Suprapubic skin (tissue), 4 donors: ENCODE measurements around the gene OTC. TPM values are rescaled to one million over a fixed set of nuclear protein-coding genes. Genes with fewer than 3 reads are reported as not detected.
A peak's percentile ranks its signal among the peaks of the same experiment; 100 is the strongest.

Experiments
- DNase-seq, 2 donors: peaks; one replicate each; pipeline ENCODE4 v3.0.0-alpha.2; 2019; ENCODE audit warnings: low spot score in 2 of 2
- H3K27ac ChIP-seq: fragments of 200-600 bp; sonication (generic); one replicate; pipeline ENCODE4 v1.5.1; 2019
- H3K27me3 ChIP-seq: fragments of 200-600 bp; sonication (generic); one replicate; pipeline ENCODE4 v1.5.1; 2019
- H3K36me3 ChIP-seq: fragments of 200-600 bp; sonication (generic); one replicate; pipeline ENCODE4 v1.5.1; 2019
- H3K4me1 ChIP-seq: fragments of 200-600 bp; sonication (generic); one replicate; pipeline ENCODE4 v1.5.1; 2019
- H3K4me3 ChIP-seq: fragments of 200-600 bp; sonication (generic); one replicate; pipeline ENCODE4 v1.5.1; 2019; ENCODE audit warnings: mild to moderate bottlenecking
- H3K9me3 ChIP-seq: fragments of 200-600 bp; sonication (generic); one replicate; pipeline ENCODE4 v1.5.1; 2019
- CTCF ChIP-seq, 2 donors: fragments of 200-600 bp in 1 of 2; fragments of 450-650 bp in 1 of 2; sonication (generic) in 1 of 2; IDR thresholded peaks; one replicate each; pipeline ENCODE4 v1.5.1; 2016 to 2019; ENCODE audit warnings: antibody characterized with exemption in 2 of 2, mild to moderate bottlenecking in 1 of 2, moderate library complexity in 1 of 2
- EP300 ChIP-seq: sonication (generic); formaldehyde crosslinking; IDR thresholded peaks from one replicate; pipeline ENCODE4 v1.6.1; 2017; ENCODE audit warnings: antibody characterized with exemption
- POLR2A ChIP-seq, 2 donors: fragments of 450-650 bp; IDR thresholded peaks; one replicate each; pipeline ENCODE4 v1.6.1; 2017; ENCODE audit warnings: antibody characterized with exemption in 2 of 2, mild to moderate bottlenecking in 2 of 2, moderate library complexity in 2 of 2
- POLR2AphosphoS5 ChIP-seq, 3 donors: sonication (generic); formaldehyde crosslinking; IDR thresholded peaks; one replicate each; pipeline ENCODE4 v1.6.1; 2017; ENCODE audit warnings: antibody characterized with exemption in 3 of 3
- WGBS: methylation state at CpG from one replicate; pipeline ENCODE4 v1.1.5; 2018; 5-methylcytosine and 5-hydroxymethylcytosine counted together
- total RNA-seq, 4 donors: library from RNA; depleted of rRNA; stranded (reverse); fragments of >200 nt; gene quantifications; one replicate each; pipeline ENCODE4 v1.1.0, GENCODE V29; 2016

OTC gene
- total RNA-seq, 4 donors from 2014 or later = not detected

- DNase-seq = no peak
- H3K27me3 ChIP-seq = no peaks in the 10 kb centered on the region
- no peaks in the 10 kb centered on the region for H3K4me1 ChIP-seq
- WGBS = 56% methylated on average over 2 of the region's 2 CpGs
- H3K9me3 ChIP-seq = no peaks in the 10 kb centered on the region
- TF ChIP-seq POLR2AphosphoS5 (IDR thresholded peaks at IDR 0.05) = no peak
- TF ChIP-seq POLR2A (IDR thresholded peaks at IDR 0.05) = no peak
- TF ChIP-seq EP300 = no peak
- H3K36me3 ChIP-seq = no peaks in the 10 kb centered on the region
- no peak overlapping the region for H3K27ac ChIP-seq
- H3K4me3 ChIP-seq = no peak overlapping the region
Measured at GRCh38 chrX:38371641-38372040, 19.2 kb downstream of the OTC start.

- no peaks in the 10 kb centered on the region for H3K9me3 ChIP-seq
- no peaks in the 10 kb centered on the region for H3K4me1 ChIP-seq
- TF ChIP-seq CTCF (IDR thresholded peaks at IDR 0.05) (no peak), EP300 (no peak), POLR2A (IDR thresholded peaks at IDR 0.05) (no peak)
- no peak overlapping the region for H3K4me3 ChIP-seq
- no peak for DNase-seq
- no peak overlapping the region for H3K27ac ChIP-seq
- H3K27me3 ChIP-seq = no peaks in the 10 kb centered on the region
- whole genome bisulfite sequencing = 92% methylated on average over 3 of the region's 3 CpGs
- no peaks in the 10 kb centered on the region for H3K36me3 ChIP-seq
Measured at GRCh38 chrX:38374431-38374830, 22.0 kb downstream of the OTC start.

- Histone ChIP-seq H3K4me1 (no peaks in the 10 kb centered on the region), H3K27ac (no peak overlapping the region), H3K4me3 (no peak overlapping the region), H3K36me3 (no peaks in the 10 kb centered on the region), H3K9me3 (no peaks in the 10 kb centered on the region), H3K27me3 (no peaks in the 10 kb centered on the region)
- WGBS = 10% methylated on average over 1 of the region's 1 CpG
- TF ChIP-seq CTCF (IDR thresholded peaks at IDR 0.05) (peak in 1 of 2 donors; percentile 21), EP300 (no peak)
- no peak for DNase-seq
Measured at GRCh38 chrX:38375891-38376290, 23.5 kb downstream of the OTC start.

- H3K9me3 ChIP-seq = no peaks in the 10 kb centered on the region
- no peaks in the 10 kb centered on the region for H3K27me3 ChIP-seq
- H3K36me3 ChIP-seq = no peaks in the 10 kb centered on the region
- 64% methylated on average over 1 of the region's 1 CpG for WGBS
- no peak overlapping the region for H3K27ac ChIP-seq
- TF ChIP-seq EP300 (no peak), POLR2A (IDR thresholded peaks at IDR 0.05) (no peak), POLR2AphosphoS5 (IDR thresholded peaks at IDR 0.05) (no peak), CTCF (IDR thresholded peaks at IDR 0.05) (no peak)
- H3K4me1 ChIP-seq = no peaks in the 10 kb centered on the region
- no peak for DNase-seq
- H3K4me3 ChIP-seq = no peak overlapping the region
Measured at GRCh38 chrX:38376747-38377146, 24.3 kb downstream of the OTC start.

GRCh38 chrX:38379088-38379487, 26.7 kb downstream of the OTC start:
- Histone ChIP-seq H3K9me3 (no peaks in the 10 kb centered on the region), H3K4me1 (no peaks in the 10 kb centered on the region), H3K27ac (no peak overlapping the region), H3K27me3 (no peaks in the 10 kb centered on the region), H3K4me3 (no peak overlapping the region), H3K36me3 (no peaks in the 10 kb centered on the region)
- WGBS = 93% methylated on average over 1 of the region's 1 CpG
- TF ChIP-seq POLR2A (IDR thresholded peaks at IDR 0.05) = no peak
- no peak for TF ChIP-seq CTCF (IDR thresholded peaks at IDR 0.05)
- TF ChIP-seq EP300 = no peak
- TF ChIP-seq POLR2AphosphoS5 (IDR thresholded peaks at IDR 0.05) = no peak
- DNase-seq = no peak

- H3K4me3 ChIP-seq = no peak overlapping the region
- TF ChIP-seq POLR2AphosphoS5 (IDR thresholded peaks at IDR 0.05) (no peak), EP300 (no peak), POLR2A (IDR thresholded peaks at IDR 0.05) (no peak), CTCF (IDR thresholded peaks at IDR 0.05) (no peak)
- no peaks in the 10 kb centered on the region for H3K4me1 ChIP-seq
- DNase-seq = no peak
- whole genome bisulfite sequencing = 40% methylated on average over 1 of the region's 1 CpG
- no peaks in the 10 kb centered on the region for H3K27me3 ChIP-seq
- H3K9me3 ChIP-seq = no peaks in the 10 kb centered on the region
- H3K36me3 ChIP-seq = no peaks in the 10 kb centered on the region
- no peak overlapping the region for H3K27ac ChIP-seq
Measured at GRCh38 chrX:38382663-38383062, 30.3 kb downstream of the OTC start.
